ENCODE measurements around the gene COL20A1.

GRCh38 chr20:63349516-63349895 lies 56.5 kb downstream of the COL20A1 start:
- no peak for TF ChIP-seq CTCF (IDR thresholded peaks at IDR 0.05)
- no peak for TF ChIP-seq EZH2 (IDR thresholded peaks at IDR 0.05; ENCODE audit: borderline replicate concordance, insufficient read depth, low read depth, low read length, poor library complexity, severe bottlenecking)

All from B cell (primary cell).